Adipocyte (in vitro differentiated cells): Measurements from ENCODE around the gene SPAG6.
"Not testable (repeated sequence)": the region's sequence is repeated elsewhere in the genome, so short reads cannot be mapped to it uniquely, and the experiment has no call there.

Source experiments
- DNase-seq: peaks from one replicate; pipeline ENCODE4 v3.0.0-alpha.2; 2015; ENCODE audit warnings: low read depth
- H3K27me3 ChIP-seq: replicated peaks from 2 replicates; pipeline ENCODE4 v1.7.0; 2013; ENCODE audit warnings: mild to moderate bottlenecking, low read length, moderate library complexity; ENCODE audit not compliant: control insufficient read depth, insufficient read depth
- H3K36me3 ChIP-seq: 2 replicates; pipeline ENCODE4 v1.7.0; 2013; ENCODE audit warnings: low read length, mild to moderate bottlenecking, moderate library complexity; ENCODE audit not compliant: control insufficient read depth, insufficient read depth, severe bottlenecking
- H3K4me1 ChIP-seq: 2 replicates; pipeline ENCODE4 v1.7.0; 2013; ENCODE audit warnings: mild to moderate bottlenecking, low read length, moderate library complexity; ENCODE audit not compliant: control insufficient read depth, insufficient read depth
- H3K4me3 ChIP-seq: 2 replicates; pipeline ENCODE4 v1.7.0; 2013; ENCODE audit warnings: mild to moderate bottlenecking, low read length, moderate library complexity
- H3K9ac ChIP-seq: 2 replicates; pipeline ENCODE4 v1.7.0; 2013; ENCODE audit warnings: mild to moderate bottlenecking, low read length, moderate library complexity
- H3K9me3 ChIP-seq: 2 replicates; pipeline ENCODE4 v1.7.0; 2013; ENCODE audit warnings: mild to moderate bottlenecking, low read length, moderate library complexity; ENCODE audit not compliant: control insufficient read depth

SPAG6 gene

DNA sequence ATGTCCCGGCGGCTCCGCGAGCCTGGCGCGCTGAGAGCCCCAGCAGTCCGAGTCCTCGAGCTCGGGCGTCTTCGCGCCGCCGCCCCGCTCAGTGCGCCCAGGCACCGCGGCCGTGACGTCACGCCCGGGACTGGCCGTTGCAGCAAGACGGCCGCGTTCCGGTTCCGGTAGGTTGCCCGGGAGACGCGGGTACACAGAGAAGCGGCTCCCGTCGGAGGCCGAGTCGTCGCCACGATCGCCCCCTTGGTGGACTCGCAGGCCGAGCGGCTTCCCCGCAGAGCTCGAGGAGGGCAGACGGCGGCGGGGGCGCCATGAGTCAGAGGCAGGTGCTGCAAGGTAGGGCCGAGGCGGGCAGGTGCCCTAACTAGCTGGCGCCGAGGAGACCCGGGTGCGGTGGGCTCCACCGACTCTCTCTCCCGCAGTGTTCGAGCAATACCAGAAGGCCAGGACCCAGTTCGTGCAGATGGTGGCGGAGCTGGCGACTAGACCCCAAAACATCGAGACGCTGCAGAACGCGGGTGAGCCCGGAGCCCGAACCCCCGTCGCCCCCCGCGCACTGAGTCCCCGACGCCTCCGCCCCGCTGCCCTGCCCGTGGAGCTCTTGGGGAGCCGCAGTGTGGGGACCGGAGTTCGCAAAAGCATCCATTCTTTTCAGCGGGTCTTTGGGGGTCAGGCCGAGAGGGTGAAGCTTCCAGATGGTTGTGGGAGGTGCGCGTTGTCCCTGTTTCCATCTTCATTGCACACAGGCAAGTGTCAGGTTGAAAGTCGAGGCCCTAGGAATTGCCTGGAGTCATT lies at the start of gene SPAG6:
Gene SPAG6, plus strand, starts transcription at position 196 of the 795 bp plus-strand sequence. Its CDS starts 116 bp downstream, at position 312.
- Histone ChIP-seq H3K36me3 (no peaks in the 10 kb centered on the region), H3K27me3 (peaks cover 63% of the 10 kb centered on the region), H3K9me3 (peaks cover 16% of the 10 kb centered on the region), H3K9ac (no peak within 1 kb of the TSS), H3K4me3 (peak within 1 kb of the TSS; percentile 32), H3K4me1 (peaks cover 6% of the 10 kb centered on the region)
- DNase-seq, result no peak

DNA sequence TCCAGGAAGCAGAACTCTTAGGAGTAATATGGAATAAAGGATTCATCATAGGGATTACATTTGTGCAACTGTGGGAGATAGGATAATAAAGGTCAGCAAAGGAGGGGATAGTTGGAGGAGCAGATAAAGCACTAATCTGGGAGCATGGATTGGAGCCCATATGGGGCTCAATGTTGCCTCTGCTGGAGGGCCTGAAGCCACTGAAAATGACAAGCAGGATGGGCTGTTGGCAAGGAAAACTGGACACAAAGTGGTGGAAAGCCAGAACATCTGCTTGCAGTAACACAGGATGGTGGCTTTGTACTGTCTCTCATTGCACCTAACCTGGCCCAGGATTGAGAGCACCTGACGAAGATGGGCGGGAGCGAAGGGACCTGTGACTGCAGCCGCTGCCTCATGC lies 44.1 kb upstream of the SPAG6 start:
- DNase-seq, result no peak
- no peak overlapping the region for H3K4me3 ChIP-seq
- no peaks in the 10 kb centered on the region for H3K36me3 ChIP-seq
- peaks cover under 1% of the 10 kb centered on the region for H3K27me3 ChIP-seq
- no peaks in the 10 kb centered on the region for H3K4me1 ChIP-seq
- H3K9ac ChIP-seq, result no peak overlapping the region
- no peaks in the 10 kb centered on the region for H3K9me3 ChIP-seq

DNA sequence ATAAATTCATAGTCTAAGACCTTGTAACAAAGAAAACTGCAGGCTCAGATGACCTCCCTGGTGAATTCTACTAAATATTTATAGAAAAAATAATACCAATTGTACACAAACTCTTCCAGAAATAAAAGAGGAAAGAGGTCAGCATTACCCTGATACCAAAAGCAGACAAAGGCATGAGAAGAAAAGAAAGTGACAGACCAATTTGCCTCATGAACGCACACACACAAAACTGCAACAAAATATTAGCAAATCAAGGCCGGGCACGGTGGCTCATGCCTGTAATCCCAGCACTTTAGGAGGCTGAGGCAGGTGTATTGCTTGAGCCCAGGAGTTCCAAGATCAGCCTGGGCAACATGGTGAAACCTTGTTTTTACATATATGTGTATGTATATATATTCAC lies 41.8 kb upstream of the SPAG6 start:
- Histone ChIP-seq H3K36me3 (no peaks in the 10 kb centered on the region), H3K27me3 (no peaks in the 10 kb centered on the region), H3K9ac (no peak overlapping the region), H3K4me3 (no peak overlapping the region), H3K9me3 (no peaks in the 10 kb centered on the region), H3K4me1 (peaks cover 2% of the 10 kb centered on the region)
- DNase-seq, result no peak

DNA sequence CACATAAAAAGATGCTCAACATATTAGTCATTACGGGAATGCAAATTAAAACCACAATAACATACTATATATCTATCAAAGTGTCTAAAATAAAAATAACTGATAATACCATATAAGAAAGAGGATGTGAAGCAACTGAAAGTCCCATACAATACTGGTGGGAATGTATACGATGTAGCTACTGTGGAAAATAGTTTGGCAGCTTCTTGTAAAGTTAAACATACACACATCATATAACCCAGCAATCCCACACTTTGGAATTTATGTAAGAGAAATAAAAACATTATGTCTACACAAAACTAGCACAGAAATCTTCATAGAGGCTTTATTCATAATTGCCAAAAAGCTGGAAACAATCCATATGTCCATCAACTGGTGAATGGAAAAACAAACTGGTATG lies 39.6 kb upstream of the SPAG6 start:
- Histone ChIP-seq H3K9ac (no peak overlapping the region), H3K4me3 (no peak overlapping the region), H3K27me3 (no peaks in the 10 kb centered on the region), H3K36me3 (no peaks in the 10 kb centered on the region), H3K9me3 (no peaks in the 10 kb centered on the region), H3K4me1 (peaks cover 3% of the 10 kb centered on the region)
- no peak for DNase-seq

DNA sequence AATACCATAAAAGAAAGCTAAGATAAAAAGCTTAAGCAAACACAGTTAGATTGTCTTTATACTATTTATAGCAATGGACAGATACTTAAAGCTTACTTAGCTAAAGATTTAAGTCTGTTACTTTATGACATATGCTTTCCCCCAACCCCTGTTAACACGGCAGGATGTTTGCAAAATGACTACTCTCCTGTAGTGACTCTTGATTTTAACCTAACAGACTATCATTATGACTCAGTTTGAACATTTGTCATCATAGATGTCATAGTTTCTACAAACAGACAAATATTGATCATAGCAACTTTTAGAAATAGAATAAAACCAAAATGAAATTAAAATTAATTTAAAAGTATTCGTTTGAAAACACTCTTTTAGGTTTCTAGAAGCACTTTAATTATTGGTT lies 36.9 kb upstream of the SPAG6 start:
- peak; percentile 32 for DNase-seq
- Histone ChIP-seq H3K4me3 (no peak overlapping the region), H3K4me1 (peaks cover 3% of the 10 kb centered on the region), H3K36me3 (no peaks in the 10 kb centered on the region), H3K27me3 (no peaks in the 10 kb centered on the region), H3K9me3 (no peaks in the 10 kb centered on the region), H3K9ac (no peak overlapping the region)

DNA sequence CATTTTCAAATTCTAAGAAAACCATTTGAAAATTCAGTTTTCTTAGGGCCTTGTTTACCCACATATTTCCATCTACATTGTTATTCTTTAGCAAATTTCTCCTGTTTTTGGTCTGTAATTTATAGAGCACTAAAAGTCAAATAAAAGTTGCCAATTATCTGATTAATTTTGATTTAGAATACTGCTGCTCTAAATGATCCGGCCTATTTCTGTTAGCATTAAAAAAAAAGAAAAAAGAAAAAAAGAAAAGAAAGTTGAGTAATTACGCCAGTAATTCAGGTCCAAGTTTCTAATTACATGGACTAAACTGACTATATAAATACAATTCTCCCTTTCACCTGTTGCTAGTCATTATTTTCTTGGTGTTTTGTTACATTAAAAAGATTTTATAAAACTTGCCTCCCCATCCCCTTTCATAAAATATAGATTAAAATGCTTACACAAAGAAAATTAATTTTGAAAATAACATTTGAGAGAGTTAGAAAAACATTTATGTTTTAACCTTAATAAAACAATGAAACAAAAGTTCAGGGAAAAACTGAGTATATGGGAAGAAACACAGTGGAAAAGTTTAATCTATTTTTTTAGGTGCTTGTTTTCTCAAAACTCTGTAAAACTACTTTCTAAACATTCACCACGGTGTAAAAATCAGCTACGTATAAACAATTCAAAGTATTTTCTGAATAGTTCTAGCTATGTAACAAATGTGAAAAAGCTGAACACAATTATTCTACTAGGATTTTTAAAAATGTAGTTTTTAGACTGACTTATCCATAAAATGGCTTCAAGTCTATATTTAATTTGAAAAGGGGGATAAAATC lies 35.9 kb upstream of the SPAG6 start:
- Histone ChIP-seq H3K4me3 (no peak overlapping the region), H3K4me1 (peaks cover 3% of the 10 kb centered on the region), H3K9me3 (no peaks in the 10 kb centered on the region), H3K27me3 (no peaks in the 10 kb centered on the region), H3K9ac (no peak overlapping the region), H3K36me3 (no peaks in the 10 kb centered on the region)
- DNase-seq, result no peak

DNA sequence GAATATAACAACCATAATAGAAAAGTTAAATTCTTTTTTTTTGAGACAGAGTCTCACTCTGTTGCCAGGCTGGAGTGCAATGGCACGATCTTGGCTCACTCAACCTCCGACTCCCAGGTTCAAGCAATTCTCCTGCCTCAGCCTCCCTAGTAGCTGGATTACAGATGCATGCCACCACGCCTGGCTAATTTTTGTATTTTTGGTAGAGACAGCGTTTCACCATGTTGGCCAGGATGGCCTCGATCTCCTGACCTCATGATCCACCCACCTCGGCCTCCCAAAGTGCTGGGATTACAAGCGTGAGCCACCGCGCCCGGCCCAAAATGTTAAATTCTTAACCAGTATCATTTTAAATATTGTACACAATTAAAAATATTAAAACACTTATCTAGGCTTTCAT lies 35.3 kb upstream of the SPAG6 start:
- DNase-seq, H3K9me3 ChIP-seq, H3K4me1 ChIP-seq, H3K36me3 ChIP-seq, H3K27me3 ChIP-seq, H3K9ac ChIP-seq, H3K4me3 ChIP-seq: not testable (repeated sequence)

DNA sequence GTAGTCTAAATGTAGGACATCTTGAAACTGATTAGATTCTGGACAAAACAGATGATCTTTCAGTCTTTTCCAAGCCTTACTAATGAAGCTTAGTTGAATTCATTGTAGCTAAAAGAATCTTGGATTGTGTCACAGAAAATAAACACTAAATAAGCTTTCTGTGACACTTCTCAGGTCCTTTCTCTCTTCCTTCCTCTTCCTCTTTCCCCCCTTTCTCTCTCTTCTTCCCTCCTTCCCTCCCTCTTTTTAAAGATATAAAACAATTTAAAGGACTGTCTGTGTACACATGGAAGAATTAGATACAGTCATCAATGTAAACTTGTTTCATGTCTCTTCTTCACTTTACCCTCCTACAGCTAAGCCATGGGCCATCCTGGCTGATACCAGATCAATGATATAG lies 34.4 kb upstream of the SPAG6 start:
- H3K27me3 ChIP-seq, result no peaks in the 10 kb centered on the region
- peaks cover 10% of the 10 kb centered on the region for H3K4me1 ChIP-seq
- no peaks in the 10 kb centered on the region for H3K36me3 ChIP-seq
- H3K9ac ChIP-seq, result no peak overlapping the region
- no peaks in the 10 kb centered on the region for H3K9me3 ChIP-seq
- DNase-seq, result no peak
- no peak overlapping the region for H3K4me3 ChIP-seq

DNA sequence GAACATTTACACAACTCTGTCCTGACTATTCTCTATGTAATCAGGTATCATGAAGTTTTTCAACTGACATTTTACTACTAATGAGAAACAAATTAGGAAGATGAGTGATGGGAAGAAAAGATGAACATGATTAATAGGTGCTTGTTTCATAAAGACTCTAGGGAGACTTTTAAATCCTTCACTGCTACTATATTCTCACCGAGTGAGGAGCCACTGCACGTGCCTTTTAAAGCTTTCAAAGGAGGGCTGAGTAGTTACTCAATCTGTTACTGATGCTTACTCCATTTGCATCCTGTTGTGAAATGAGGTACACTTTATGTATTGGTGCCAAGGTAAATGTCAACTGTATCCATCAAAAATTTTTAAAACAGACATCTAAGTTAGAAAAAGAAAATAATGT lies 30.4 kb upstream of the SPAG6 start:
- H3K36me3 ChIP-seq, result no peaks in the 10 kb centered on the region
- DNase-seq, result peak; percentile 30
- H3K9me3 ChIP-seq, result no peaks in the 10 kb centered on the region
- H3K27me3 ChIP-seq, result no peaks in the 10 kb centered on the region
- H3K9ac ChIP-seq, result peak overlapping the region; percentile 98
- peak overlapping the region; percentile 97 for H3K4me3 ChIP-seq
- peaks cover 22% of the 10 kb centered on the region for H3K4me1 ChIP-seq

DNA sequence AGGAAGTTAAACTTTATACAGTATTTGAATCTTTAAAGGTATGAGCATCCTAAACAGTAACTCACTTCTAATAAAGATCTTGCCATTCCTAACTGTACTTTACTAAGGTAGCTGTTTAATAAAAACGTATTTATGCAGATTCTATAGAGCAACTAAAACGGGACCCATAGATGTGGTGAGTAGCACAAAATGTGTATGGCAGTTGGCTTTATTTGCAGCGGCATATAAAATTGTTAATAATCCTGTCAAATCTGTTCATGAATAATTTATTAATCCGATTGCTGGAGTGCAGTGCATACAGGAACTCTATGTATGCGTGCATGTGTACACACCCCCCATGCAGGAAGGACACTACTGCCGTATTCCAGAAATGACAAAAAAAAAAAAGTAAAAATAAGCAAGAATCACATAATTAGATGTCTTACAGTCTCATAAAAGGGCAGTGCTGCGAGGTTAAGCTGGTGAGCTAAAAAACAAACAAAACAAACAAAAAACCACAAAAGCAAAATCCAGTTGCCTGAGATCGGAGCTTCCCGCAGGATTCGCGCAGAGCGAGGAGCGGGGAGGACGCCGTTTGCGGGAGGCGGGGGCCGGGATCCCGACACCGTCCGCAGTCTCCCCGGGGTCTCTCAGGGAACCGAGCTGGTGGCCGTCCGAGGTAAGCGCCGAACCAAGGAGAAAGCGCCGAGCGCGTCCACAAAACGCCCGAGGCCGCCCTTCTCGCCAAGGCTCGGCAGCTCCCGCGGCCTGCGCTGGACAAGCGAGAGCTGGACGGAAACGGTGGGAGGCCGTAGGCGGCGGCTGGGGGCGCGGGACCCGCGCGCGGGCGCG lies 29.6 kb upstream of the SPAG6 start:
- no peak for DNase-seq
- no peaks in the 10 kb centered on the region for H3K27me3 ChIP-seq
- H3K9me3 ChIP-seq, result no peaks in the 10 kb centered on the region
- peaks cover 25% of the 10 kb centered on the region for H3K4me1 ChIP-seq
- peak overlapping the region; percentile 97 for H3K4me3 ChIP-seq
- no peaks in the 10 kb centered on the region for H3K36me3 ChIP-seq
- peak overlapping the region; percentile 98 for H3K9ac ChIP-seq
